ENCODE measurements around the gene RPL11. TPM values are rescaled to one million over a fixed set of nuclear protein-coding genes. Genes with fewer than 3 reads are reported as not detected.

The RPL11 gene
- polyA plus RNA-seq, 4 donors: 1,603 to 3,255 (median 2,883) TPM

DNA sequence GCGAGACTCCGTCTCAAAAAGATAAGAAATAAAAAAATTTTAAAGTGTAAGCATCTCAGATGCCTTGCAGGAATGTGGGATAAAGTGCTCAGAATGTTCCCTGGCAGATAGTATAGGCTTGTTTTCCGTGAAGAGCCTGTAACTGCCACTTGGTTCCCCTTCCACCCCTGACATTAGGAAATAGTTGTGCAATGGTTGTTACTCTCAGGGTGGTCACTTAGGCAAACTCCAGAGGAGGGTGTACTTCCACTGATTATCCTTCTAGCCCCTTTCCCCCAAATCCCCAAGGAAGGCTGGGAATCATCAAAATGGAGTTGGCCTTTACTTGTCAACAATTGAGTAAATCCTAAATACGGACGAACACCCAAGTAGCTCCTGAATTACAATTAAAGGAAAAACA is 10.4 kb downstream of the RPL11 start:
- no peak for FAIRE-seq
- Histone ChIP-seq H3K9me3 (ENCODE audit: control insufficient read depth in 2 of 2, insufficient read depth in 1 of 2, low read depth in 1 of 2, low read length in 1 of 2) (no peaks in the 10 kb centered on the region), H3K27ac (ENCODE audit: low read depth in 1 of 3, low read length in 2 of 3) (no peak overlapping the region), H3K4me1 (ENCODE audit: control insufficient read depth in 3 of 3, insufficient read depth in 2 of 3, low read depth in 1 of 3, low read length in 2 of 3) (no peaks in the 10 kb centered on the region), H3K4me3 (ENCODE audit: low read depth in 1 of 3, low read length in 3 of 3) (no peak overlapping the region), H3K27me3 (ENCODE audit: control insufficient read depth in 3 of 3, insufficient read depth in 3 of 3, low read length in 3 of 3) (no peaks in the 10 kb centered on the region), H3K36me3 (ENCODE audit: control insufficient read depth in 3 of 3, insufficient read depth in 2 of 3, low read depth in 1 of 3, low read length in 3 of 3) (peaks cover 21 to 50% (median 21%) of the 10 kb centered on the region in 3 donors)
- no peak for DNase-seq
- WGBS, 3 donors: 78 to 89% (median 81%) methylated on average over 5 of the region's 5 CpGs

DNA sequence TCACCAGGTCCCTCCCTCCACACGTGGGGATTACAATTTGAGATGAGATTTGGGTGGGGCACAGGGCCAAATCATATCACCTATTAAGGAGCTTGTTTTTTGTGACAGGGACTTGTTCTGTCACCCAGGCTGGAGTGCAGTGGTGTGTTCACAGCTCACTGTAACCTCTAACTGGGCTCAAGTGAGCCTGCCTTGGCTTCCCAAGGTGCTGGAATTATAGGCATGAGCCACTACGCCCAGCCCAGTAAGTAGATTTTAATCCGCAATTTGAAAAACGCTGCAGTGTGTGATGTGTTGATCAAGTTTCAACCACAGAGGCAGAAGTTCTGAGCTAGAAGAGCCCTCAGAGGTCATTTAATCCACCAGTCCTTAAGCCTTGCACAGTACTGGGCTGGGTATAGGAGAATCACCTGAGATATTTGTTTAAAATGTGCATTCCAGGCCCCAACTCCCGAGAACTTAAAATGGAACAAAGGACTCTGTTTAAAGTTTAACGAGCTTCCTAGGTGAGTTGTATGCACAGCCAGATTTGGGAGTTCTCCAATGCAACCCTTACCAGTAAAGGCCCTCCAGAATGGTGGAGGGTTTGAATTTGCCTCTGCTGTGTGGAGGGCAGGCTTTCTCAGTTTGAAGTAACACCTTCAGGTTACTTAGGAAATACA is 13.4 kb downstream of the RPL11 start:
- FAIRE-seq (no peak), DNase-seq (no peak)
- peaks cover 8 to 43% (median 11%) of the 10 kb centered on the region in 3 donors for H3K36me3 ChIP-seq (ENCODE audit: control insufficient read depth in 3 of 3, insufficient read depth in 2 of 3, low read depth in 1 of 3, low read length in 3 of 3)

DNA sequence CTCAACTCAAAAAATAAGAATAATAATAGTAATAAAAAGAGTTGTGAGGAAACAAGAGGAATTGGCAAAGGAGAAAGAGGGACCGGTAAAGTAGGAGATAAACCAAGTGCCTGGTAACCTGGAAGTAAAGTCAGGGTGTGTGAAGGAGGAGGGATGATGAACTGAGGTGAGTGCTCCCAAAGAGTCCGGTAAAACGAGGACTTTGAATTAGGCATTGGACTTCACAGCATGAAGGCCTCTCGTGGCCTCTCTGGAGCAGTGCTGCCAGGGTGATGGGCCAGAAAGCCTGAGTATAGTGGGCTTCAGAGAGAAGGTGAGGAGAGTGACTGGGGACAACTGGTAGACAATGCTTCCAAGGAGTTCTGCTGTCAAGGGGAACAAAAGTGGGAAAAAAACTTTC is 17.6 kb downstream of the RPL11 start:
- H3K27me3 ChIP-seq (ENCODE audit: control insufficient read depth in 3 of 3, insufficient read depth in 3 of 3, low read length in 3 of 3): no peaks in the 10 kb centered on the region
- no peaks in the 10 kb centered on the region for H3K9me3 ChIP-seq (ENCODE audit: control insufficient read depth in 2 of 2, insufficient read depth in 1 of 2, low read depth in 1 of 2, low read length in 1 of 2)
- no peak for FAIRE-seq
- no peak overlapping the region for H3K27ac ChIP-seq (ENCODE audit: low read depth in 1 of 3, low read length in 2 of 3)
- H3K36me3 ChIP-seq (ENCODE audit: control insufficient read depth in 3 of 3, insufficient read depth in 2 of 3, low read depth in 1 of 3, low read length in 3 of 3): peaks cover 1 to 24% (median 7%) of the 10 kb centered on the region in 3 donors
- WGBS, 3 donors: 91 to 94% (median 93%) methylated on average over 4 of the region's 4 CpGs
- no peak overlapping the region for H3K4me3 ChIP-seq (ENCODE audit: low read depth in 1 of 3, low read length in 3 of 3)
- H3K4me1 ChIP-seq (ENCODE audit: control insufficient read depth in 3 of 3, insufficient read depth in 2 of 3, low read depth in 1 of 3, low read length in 2 of 3): no peaks in the 10 kb centered on the region
- DNase-seq: no peak

More for the DNA sequence above, 13.4 kb downstream of the RPL11 start:
- WGBS, 3 donors: 59 to 77% (median 65%) methylated on average over 6 of the region's 6 CpGs
- Histone ChIP-seq H3K27ac (ENCODE audit: low read depth in 1 of 3, low read length in 2 of 3) (no peak overlapping the region), H3K9me3 (ENCODE audit: control insufficient read depth in 2 of 2, insufficient read depth in 1 of 2, low read depth in 1 of 2, low read length in 1 of 2) (no peaks in the 10 kb centered on the region), H3K4me3 (ENCODE audit: low read depth in 1 of 3, low read length in 3 of 3) (no peak overlapping the region), H3K27me3 (ENCODE audit: control insufficient read depth in 3 of 3, insufficient read depth in 3 of 3, low read length in 3 of 3) (no peaks in the 10 kb centered on the region), H3K4me1 (ENCODE audit: control insufficient read depth in 3 of 3, insufficient read depth in 2 of 3, low read depth in 1 of 3, low read length in 2 of 3) (no peaks in the 10 kb centered on the region)

DNA sequence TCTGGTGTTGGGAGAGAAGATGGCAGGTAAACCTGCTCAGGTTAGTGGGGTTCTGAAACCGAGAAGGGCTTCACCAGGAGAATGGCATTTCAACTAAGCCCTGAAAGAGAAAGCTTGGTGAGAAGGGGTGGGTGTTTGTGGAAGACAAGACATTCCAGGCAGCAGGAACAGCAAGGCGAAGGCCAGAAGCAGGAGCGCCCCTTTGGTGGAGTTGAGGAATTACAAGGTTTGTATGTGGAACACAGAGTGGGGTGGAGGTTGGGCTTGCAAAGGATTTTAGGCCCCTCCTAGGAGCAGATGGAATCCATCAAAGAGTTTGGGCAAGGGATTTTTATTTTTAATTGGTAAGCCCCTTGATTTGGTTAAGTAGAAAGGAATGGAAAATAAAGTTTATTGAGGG is 26.9 kb downstream of the RPL11 start:
- H3K36me3 ChIP-seq (ENCODE audit: control insufficient read depth in 3 of 3, insufficient read depth in 2 of 3, low read depth in 1 of 3, low read length in 3 of 3): peaks cover 0 to 3% (median 2%) of the 10 kb centered on the region in 3 donors
- FAIRE-seq: no peak
- no peaks in the 10 kb centered on the region for H3K9me3 ChIP-seq (ENCODE audit: control insufficient read depth in 2 of 2, insufficient read depth in 1 of 2, low read depth in 1 of 2, low read length in 1 of 2)
- no peaks in the 10 kb centered on the region for H3K27me3 ChIP-seq (ENCODE audit: control insufficient read depth in 3 of 3, insufficient read depth in 3 of 3, low read length in 3 of 3)
- WGBS, 3 donors: 71 to 95% (median 82%) methylated on average over 3 of the region's 3 CpGs
- H3K4me1 ChIP-seq (ENCODE audit: control insufficient read depth in 3 of 3, insufficient read depth in 2 of 3, low read depth in 1 of 3, low read length in 2 of 3): no peaks in the 10 kb centered on the region
- no peak overlapping the region for H3K4me3 ChIP-seq (ENCODE audit: low read depth in 1 of 3, low read length in 3 of 3)
- H3K27ac ChIP-seq (ENCODE audit: low read depth in 1 of 3, low read length in 2 of 3): no peak overlapping the region
- peak; percentile 24 for DNase-seq

DNA sequence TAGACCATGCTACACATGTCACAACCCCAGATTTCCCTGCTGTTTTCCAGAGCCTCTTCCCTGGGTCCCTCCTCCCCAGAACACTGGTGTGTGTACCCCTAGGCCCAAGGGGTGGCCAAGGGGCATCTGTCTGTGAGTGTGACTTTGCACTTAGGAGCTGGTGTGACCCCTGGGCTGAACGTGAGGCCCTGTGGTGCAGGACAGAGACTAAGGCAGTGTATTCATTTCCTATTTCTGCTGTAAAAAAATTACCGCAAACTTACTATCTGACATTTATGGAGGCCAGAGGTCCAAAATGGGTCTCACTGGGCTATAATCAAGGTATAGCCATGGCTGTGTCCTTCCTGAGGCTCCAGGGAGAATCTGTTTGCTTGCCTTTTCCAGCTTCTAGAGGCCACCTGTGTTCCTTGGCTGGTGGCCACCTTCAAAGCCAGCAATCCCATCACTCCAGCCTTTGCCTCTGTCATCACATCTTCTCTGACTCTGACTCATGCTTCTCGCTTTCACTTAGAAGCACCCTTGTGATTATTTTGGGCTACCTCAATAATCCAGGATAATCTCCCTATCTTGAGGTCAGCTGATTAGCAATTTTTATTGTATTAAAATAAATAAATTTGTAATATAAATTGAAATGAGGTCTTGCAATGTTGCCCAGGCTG is 27.7 kb downstream of the RPL11 start:
- Histone ChIP-seq H3K27me3 (ENCODE audit: control insufficient read depth in 3 of 3, insufficient read depth in 3 of 3, low read length in 3 of 3) (no peaks in the 10 kb centered on the region), H3K4me1 (ENCODE audit: control insufficient read depth in 3 of 3, insufficient read depth in 2 of 3, low read depth in 1 of 3, low read length in 2 of 3) (no peaks in the 10 kb centered on the region), H3K36me3 (ENCODE audit: control insufficient read depth in 3 of 3, insufficient read depth in 2 of 3, low read depth in 1 of 3, low read length in 3 of 3) (peaks cover 0 to 3% (median 2%) of the 10 kb centered on the region in 3 donors), H3K27ac (ENCODE audit: low read depth in 1 of 3, low read length in 2 of 3) (no peak overlapping the region), H3K9me3 (ENCODE audit: control insufficient read depth in 2 of 2, insufficient read depth in 1 of 2, low read depth in 1 of 2, low read length in 1 of 2) (no peaks in the 10 kb centered on the region), H3K4me3 (ENCODE audit: low read depth in 1 of 3, low read length in 3 of 3) (no peak overlapping the region)
- DNase-seq (no peak), FAIRE-seq (no peak)
- WGBS, 3 donors: 69 to 82% (median 80%) methylated on average over 3 of the region's 3 CpGs

DNA sequence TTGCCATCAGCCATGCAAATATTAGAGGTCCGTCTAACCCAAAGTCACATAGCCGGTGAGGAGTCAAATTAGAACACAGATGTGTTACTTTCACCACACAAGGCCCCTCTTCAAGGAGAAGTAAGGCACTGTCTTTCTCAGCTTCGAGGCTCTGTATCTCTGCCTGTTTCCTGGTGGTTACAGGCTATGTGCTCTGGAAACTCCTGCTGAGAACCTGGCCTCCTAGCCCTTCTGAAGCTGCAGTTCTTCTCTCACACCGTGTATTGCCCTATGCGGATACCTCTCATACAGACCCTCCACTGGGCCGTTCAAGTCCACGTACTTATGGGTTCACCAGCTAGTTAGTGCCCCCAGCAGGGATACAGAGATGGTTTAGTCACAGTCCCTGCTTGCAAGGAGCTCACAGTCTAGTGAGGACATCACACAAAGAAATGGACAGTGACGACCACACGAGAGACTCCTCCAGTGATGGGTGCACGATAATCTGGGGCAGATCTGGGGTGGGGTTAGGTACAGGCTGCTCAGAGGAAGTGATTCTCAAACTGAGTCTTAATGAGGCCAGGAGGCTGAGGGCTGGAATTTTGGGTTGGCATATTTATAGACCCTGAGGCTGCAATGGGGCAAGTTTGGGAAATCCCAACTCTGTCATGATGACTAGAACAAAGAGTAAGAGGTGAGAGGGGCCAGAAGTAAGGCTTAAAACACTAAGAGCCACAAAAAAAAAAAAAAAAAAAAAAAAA is 28.8 kb downstream of the RPL11 start:
- no peak for FAIRE-seq
- Histone ChIP-seq H3K4me1 (ENCODE audit: control insufficient read depth in 3 of 3, insufficient read depth in 2 of 3, low read depth in 1 of 3, low read length in 2 of 3) (no peaks in the 10 kb centered on the region), H3K4me3 (ENCODE audit: low read depth in 1 of 3, low read length in 3 of 3) (no peak overlapping the region), H3K27ac (ENCODE audit: low read depth in 1 of 3, low read length in 2 of 3) (no peak overlapping the region), H3K36me3 (ENCODE audit: control insufficient read depth in 3 of 3, insufficient read depth in 2 of 3, low read depth in 1 of 3, low read length in 3 of 3) (peaks cover 0 to 3% (median 2%) of the 10 kb centered on the region in 3 donors), H3K9me3 (ENCODE audit: control insufficient read depth in 2 of 2, insufficient read depth in 1 of 2, low read depth in 1 of 2, low read length in 1 of 2) (no peaks in the 10 kb centered on the region), H3K27me3 (ENCODE audit: control insufficient read depth in 3 of 3, insufficient read depth in 3 of 3, low read length in 3 of 3) (no peaks in the 10 kb centered on the region)
- DNase-seq: no peak
- 69 to 80% (median 73%) methylated on average over 10 of the region's 10 CpGs for WGBS, 3 donors

DNA sequence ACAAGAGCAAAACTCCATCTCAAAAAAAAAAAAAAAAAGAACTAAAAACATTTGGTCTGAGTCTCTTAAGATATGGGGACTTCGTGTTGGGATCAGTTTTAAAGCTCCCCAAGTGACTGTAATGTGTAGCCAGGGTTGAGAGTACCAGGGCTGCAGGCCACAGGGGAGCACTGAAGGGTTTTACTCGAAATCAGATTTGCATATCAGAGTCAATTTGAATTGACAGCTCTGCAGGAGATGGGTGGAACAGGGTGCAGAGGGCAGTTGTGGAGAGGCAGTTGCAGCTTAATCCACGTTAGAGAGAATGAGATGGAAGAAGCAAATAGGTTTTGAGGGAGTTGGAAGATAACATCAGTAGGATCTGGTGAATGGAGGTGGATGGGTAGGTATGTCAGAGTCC is 31.0 kb downstream of the RPL11 start:
- no peak overlapping the region for H3K4me3 ChIP-seq (ENCODE audit: low read depth in 1 of 3, low read length in 3 of 3)
- H3K9me3 ChIP-seq (ENCODE audit: control insufficient read depth in 2 of 2, insufficient read depth in 1 of 2, low read depth in 1 of 2, low read length in 1 of 2): no peaks in the 10 kb centered on the region
- H3K36me3 ChIP-seq (ENCODE audit: control insufficient read depth in 3 of 3, insufficient read depth in 2 of 3, low read depth in 1 of 3, low read length in 3 of 3): peaks cover 0 to 3% (median 0%) of the 10 kb centered on the region in 3 donors
- FAIRE-seq (no peak), DNase-seq (no peak)
- peaks cover 0 to 6% (median 0%) of the 10 kb centered on the region in 3 donors for H3K4me1 ChIP-seq (ENCODE audit: control insufficient read depth in 3 of 3, insufficient read depth in 2 of 3, low read depth in 1 of 3, low read length in 2 of 3)
- no peak overlapping the region for H3K27ac ChIP-seq (ENCODE audit: low read depth in 1 of 3, low read length in 2 of 3)
- WGBS, 3 donors: 32 to 62% (median 51%) methylated on average over 3 of the region's 3 CpGs
- H3K27me3 ChIP-seq (ENCODE audit: control insufficient read depth in 3 of 3, insufficient read depth in 3 of 3, low read length in 3 of 3): no peaks in the 10 kb centered on the region

DNA sequence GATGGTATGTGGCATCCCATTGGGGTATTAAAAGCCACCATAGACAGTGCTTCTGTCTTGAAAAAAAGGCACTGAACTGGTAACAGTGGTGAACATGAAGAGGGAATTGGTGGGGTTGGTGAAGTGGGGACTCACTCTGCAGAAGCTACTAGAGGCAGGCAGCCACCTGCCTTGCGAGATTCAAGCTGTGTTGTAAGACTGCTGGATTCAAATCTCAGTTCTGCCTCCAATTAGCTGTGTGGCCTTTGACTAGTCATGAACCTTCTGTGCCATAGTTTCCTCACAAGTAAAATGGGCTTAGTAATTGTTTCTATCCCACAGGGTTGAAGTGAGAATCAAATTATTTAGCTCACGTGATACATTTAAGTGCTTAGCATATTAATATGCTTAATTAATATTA is 35.1 kb downstream of the RPL11 start:
- Histone ChIP-seq H3K27ac (ENCODE audit: low read depth in 1 of 3, low read length in 2 of 3) (no peak overlapping the region), H3K4me3 (ENCODE audit: low read depth in 1 of 3, low read length in 3 of 3) (no peak overlapping the region), H3K4me1 (ENCODE audit: control insufficient read depth in 3 of 3, insufficient read depth in 2 of 3, low read depth in 1 of 3, low read length in 2 of 3) (peaks cover 0 to 14% (median 3%) of the 10 kb centered on the region in 3 donors), H3K27me3 (ENCODE audit: control insufficient read depth in 3 of 3, insufficient read depth in 3 of 3, low read length in 3 of 3) (no peaks in the 10 kb centered on the region), H3K36me3 (ENCODE audit: control insufficient read depth in 3 of 3, insufficient read depth in 2 of 3, low read depth in 1 of 3, low read length in 3 of 3) (no peaks in the 10 kb centered on the region), H3K9me3 (ENCODE audit: control insufficient read depth in 2 of 2, insufficient read depth in 1 of 2, low read depth in 1 of 2, low read length in 1 of 2) (no peaks in the 10 kb centered on the region)
- DNase-seq (no peak), FAIRE-seq (no peak)
- WGBS, 3 donors: 87 to 92% (median 90%) methylated on average over 2 of the region's 2 CpGs
